Smooth muscle cell (in vitro differentiated cells): ENCODE data around the gene STOML2. TPM values are rescaled to one million over a fixed set of nuclear protein-coding genes. Genes with fewer than 3 reads are reported as not detected.

Experiments
- DNase-seq: peaks from one replicate; lab custom pipeline; 2025; ENCODE audit not compliant: unreplicated experiment; lab: John Stamatoyannopoulos, UW
- H2AFZ ChIP-seq: fragments of 200-600 bp; sonication (generic); 2 replicates; pipeline ENCODE4 v1.6.0; 2016; ENCODE audit warnings: antibody characterized with exemption, low read depth, mild to moderate bottlenecking
- H3F3A ChIP-seq: fragments of 200-600 bp; sonication (generic); 2 replicates; pipeline ENCODE4 v1.6.0; 2017; ENCODE audit warnings: antibody characterized with exemption, low read depth
- H3K27ac ChIP-seq: fragments of 200-600 bp; sonication (generic); 2 replicates; pipeline ENCODE4 v1.5.1; 2016; ENCODE audit warnings: low read depth, mild to moderate bottlenecking
- H3K27me3 ChIP-seq: fragments of 200-600 bp; sonication (generic); 2 replicates; pipeline ENCODE4 v1.6.1; 2016; ENCODE audit warnings: low read depth, mild to moderate bottlenecking
- H3K36me3 ChIP-seq: fragments of 200-600 bp; sonication (generic); 2 replicates; pipeline ENCODE4 v1.5.1; 2016; ENCODE audit warnings: low read depth
- H3K4me1 ChIP-seq: fragments of 200-600 bp; sonication (generic); 2 replicates; pipeline ENCODE4 v1.5.1; 2016; ENCODE audit warnings: low read depth
- H3K4me2 ChIP-seq: fragments of 200-600 bp; sonication (generic); 2 replicates; pipeline ENCODE4 v1.6.0; 2016; ENCODE audit warnings: mild to moderate bottlenecking
- H3K4me3 ChIP-seq: fragments of 200-600 bp; sonication (generic); 2 replicates; pipeline ENCODE4 v1.5.1; 2016; ENCODE audit warnings: mild to moderate bottlenecking
- H3K79me2 ChIP-seq: fragments of 200-600 bp; sonication (generic); 2 replicates; pipeline ENCODE4 v1.6.0; 2016; ENCODE audit warnings: low read depth, mild to moderate bottlenecking
- H3K9ac ChIP-seq: fragments of 200-600 bp; sonication (generic); 2 replicates; pipeline ENCODE4 v1.6.0; 2016; ENCODE audit warnings: low read depth
- H3K9me3 ChIP-seq: fragments of 200-600 bp; sonication (generic); replicated peaks from 2 replicates; pipeline ENCODE4 v1.5.1; 2016; ENCODE audit warnings: low read depth
- H4K20me1 ChIP-seq: fragments of 200-600 bp; sonication (generic); 2 replicates; pipeline ENCODE4 v1.6.0; 2016; ENCODE audit warnings: low read depth
- CTCF ChIP-seq: fragments of 200-600 bp; sonication (generic); IDR thresholded peaks from 2 replicates; pipeline ENCODE4 v1.5.1; 2017; ENCODE audit warnings: borderline replicate concordance, mild to moderate bottlenecking, antibody characterized with exemption; ENCODE audit not compliant: insufficient read depth, poor library complexity, severe bottlenecking
- WGBS: methylation state at CpG from one replicate; pipeline ENCODE4 v1.1.7; 2016; ENCODE audit warnings: low lambda C conversion rate; 5-methylcytosine and 5-hydroxymethylcytosine counted together
- polyA plus RNA-seq: library from polyadenylated mRNA; unstranded; fragments of >200 nt; fragmentation: Nextera tagmentation; extraction: Ambion mirVana; gene quantifications from 2 replicates; pipeline ENCODE4 v1.2.1, GENCODE V29; 2016
- total RNA-seq: library from RNA; depleted of rRNA; stranded (reverse); fragments of >200 nt; gene quantifications from 2 replicates; pipeline ENCODE4 v1.2.3, GENCODE V29; 2014

STOML2 gene
- total and polyA plus RNA-seq, 2 experiments from 2014 or later: 70.8 to 125 TPM

- H2AFZ ChIP-seq: no peak overlapping the region
- no peak for DNase-seq
- no peak overlapping the region for H3K4me3 ChIP-seq
- H3K27ac ChIP-seq: no peak overlapping the region
- peaks cover 6% of the 10 kb centered on the region for H3K79me2 ChIP-seq
- peaks cover 78% of the 10 kb centered on the region for H4K20me1 ChIP-seq
- 96% methylated on average over 9 of the region's 9 CpGs for WGBS
- no peak for TF ChIP-seq CTCF
- no peaks in the 10 kb centered on the region for H3K27me3 ChIP-seq
- no peak overlapping the region for H3K9ac ChIP-seq
- H3K9me3 ChIP-seq: no peaks in the 10 kb centered on the region
- no peaks in the 10 kb centered on the region for H3K4me1 ChIP-seq
- H3K36me3 ChIP-seq: peaks cover 45% of the 10 kb centered on the region
- H3K4me2 ChIP-seq: no peak overlapping the region
- H3F3A ChIP-seq: peaks cover 21% of the 10 kb centered on the region
These were observed 46.2 kb downstream of the STOML2 start for GRCh38 chr9:35056571-35057270.

GRCh38 chr9:35054871-35055644 lies 47.9 kb downstream of the STOML2 start:
- no peak overlapping the region for H2AFZ ChIP-seq
- no peak overlapping the region for H3K27ac ChIP-seq
- no peak for DNase-seq
- TF ChIP-seq CTCF: no peak
- no peaks in the 10 kb centered on the region for H3K27me3 ChIP-seq
- H3F3A ChIP-seq: peaks cover 13% of the 10 kb centered on the region
- H3K79me2 ChIP-seq: no peaks in the 10 kb centered on the region
- H3K36me3 ChIP-seq: peaks cover 28% of the 10 kb centered on the region
- no peak overlapping the region for H3K4me3 ChIP-seq
- H3K9ac ChIP-seq: no peak overlapping the region
- H4K20me1 ChIP-seq: peaks cover 71% of the 10 kb centered on the region
- H3K4me2 ChIP-seq: no peak overlapping the region
- no peaks in the 10 kb centered on the region for H3K4me1 ChIP-seq
- WGBS: 97% methylated on average over 14 of the region's 14 CpGs
- H3K9me3 ChIP-seq: no peaks in the 10 kb centered on the region

GRCh38 chr9:35054185-35054835 lies 48.6 kb downstream of the STOML2 start:
- Histone ChIP-seq H3K4me2 (no peak overlapping the region), H3K9ac (no peak overlapping the region), H2AFZ (no peak overlapping the region), H3K27ac (no peak overlapping the region), H3K36me3 (peaks cover 22% of the 10 kb centered on the region), H3K4me1 (no peaks in the 10 kb centered on the region), H3K4me3 (no peak overlapping the region), H4K20me1 (peaks cover 64% of the 10 kb centered on the region), H3F3A (peaks cover 7% of the 10 kb centered on the region), H3K27me3 (no peaks in the 10 kb centered on the region), H3K9me3 (no peaks in the 10 kb centered on the region), H3K79me2 (no peaks in the 10 kb centered on the region)
- no peak for TF ChIP-seq CTCF
- WGBS: 56% methylated on average over 5 of the region's 5 CpGs
- no peak for DNase-seq
